ENCODE data around the gene RMND5A.
"Not testable (repeated sequence)": the region's sequence is repeated elsewhere in the genome, so short reads cannot be mapped to it uniquely, and the experiment has no call there.

The RMND5A gene

DNA sequence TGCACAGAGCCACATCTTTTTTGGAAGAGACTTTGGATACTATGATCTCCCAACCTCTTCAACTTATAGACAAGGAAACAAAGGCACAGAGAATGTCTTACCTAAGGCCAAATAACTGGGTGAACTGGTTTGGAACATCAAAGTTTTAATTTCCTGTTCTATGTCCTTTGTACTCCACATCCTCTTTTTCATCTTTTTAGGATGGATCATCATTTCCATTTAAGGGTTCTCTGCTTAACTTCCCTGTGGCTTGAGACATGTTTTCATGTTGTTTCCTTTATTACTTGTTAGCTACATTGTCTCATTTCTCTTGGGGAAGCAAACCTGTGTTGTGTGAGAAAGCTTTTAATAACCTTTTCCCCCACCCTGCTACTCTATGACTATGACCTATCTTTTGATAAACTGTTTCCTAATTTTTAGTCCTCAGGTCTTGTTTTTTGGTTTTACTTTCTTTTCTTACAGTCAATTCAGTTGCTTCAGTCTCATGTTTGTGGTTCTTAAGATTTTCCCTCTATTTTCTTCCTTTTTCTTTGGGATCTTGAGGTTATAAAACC lies 22.5 kb upstream of the RMND5A start:
- TF ChIP-seq, protein P1, sequence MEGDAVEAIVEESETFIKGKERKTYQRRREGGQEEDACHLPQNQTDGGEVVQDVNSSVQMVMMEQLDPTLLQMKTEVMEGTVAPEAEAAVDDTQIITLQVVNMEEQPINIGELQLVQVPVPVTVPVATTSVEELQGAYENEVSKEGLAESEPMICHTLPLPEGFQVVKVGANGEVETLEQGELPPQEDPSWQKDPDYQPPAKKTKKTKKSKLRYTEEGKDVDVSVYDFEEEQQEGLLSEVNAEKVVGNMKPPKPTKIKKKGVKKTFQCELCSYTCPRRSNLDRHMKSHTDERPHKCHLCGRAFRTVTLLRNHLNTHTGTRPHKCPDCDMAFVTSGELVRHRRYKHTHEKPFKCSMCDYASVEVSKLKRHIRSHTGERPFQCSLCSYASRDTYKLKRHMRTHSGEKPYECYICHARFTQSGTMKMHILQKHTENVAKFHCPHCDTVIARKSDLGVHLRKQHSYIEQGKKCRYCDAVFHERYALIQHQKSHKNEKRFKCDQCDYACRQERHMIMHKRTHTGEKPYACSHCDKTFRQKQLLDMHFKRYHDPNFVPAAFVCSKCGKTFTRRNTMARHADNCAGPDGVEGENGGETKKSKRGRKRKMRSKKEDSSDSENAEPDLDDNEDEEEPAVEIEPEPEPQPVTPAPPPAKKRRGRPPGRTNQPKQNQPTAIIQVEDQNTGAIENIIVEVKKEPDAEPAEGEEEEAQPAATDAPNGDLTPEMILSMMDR (IDR thresholded peaks at IDR 0.05): no peak
- no peak for TF ChIP-seq ZFX (IDR thresholded peaks at IDR 0.05; ENCODE audit: borderline replicate concordance)
- H3K27ac ChIP-seq: no peak overlapping the region

DNA sequence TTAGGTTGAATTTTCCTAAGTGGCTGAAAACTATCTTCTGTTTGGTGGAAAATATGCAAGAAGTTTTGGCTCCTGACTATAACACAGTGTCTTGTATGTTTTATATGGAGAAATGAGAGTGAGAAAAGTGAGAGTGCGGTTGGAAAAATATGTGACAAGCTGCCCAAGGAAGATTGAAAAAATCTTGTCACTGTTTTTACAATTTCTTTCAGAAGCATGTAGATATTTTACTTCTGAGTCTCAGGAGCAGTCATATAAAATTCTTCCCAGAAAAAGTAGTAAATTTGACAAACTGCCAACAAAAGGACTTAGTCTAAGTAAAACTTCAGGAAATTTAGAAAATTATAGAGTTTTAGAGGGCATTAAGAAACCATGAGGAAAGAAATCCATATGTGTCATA lies 19.4 kb upstream of the RMND5A start:
- H3K27ac ChIP-seq: no peak overlapping the region
- TF ChIP-seq, protein P1 (IDR thresholded peaks at IDR 0.05): no peak
- TF ChIP-seq ZFX (IDR thresholded peaks at IDR 0.05; ENCODE audit: borderline replicate concordance): no peak

DNA sequence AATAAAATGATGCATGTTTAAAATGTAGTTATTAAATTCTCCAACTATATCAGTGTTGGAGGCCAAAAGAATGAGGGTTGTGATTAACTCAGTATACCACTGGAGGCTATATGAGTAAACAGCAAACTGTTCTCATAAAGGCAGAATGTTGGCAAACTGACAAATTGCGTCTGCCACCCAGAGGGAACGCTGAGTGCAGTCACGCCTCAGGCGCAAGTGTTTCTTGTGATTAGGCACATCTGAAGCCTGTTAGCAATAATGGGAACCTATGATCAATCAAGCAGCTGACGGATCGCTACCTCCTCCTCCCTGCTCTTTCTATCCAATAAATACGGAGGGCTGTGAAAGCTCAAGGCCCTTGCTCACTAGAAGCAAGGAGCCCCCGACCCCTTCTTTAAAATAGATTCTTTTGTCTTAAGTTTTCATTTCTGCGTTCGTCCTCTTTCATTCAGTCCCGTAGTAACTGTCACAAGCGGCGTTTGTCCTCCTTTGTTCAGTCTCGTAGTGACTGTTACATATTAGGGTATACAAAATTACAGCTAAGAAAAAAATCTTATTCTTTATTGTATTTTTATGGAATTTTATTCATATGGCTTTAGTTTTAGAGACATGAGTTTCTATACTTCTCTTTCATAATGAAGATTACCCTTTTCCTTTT lies 16.3 kb upstream of the RMND5A start:
- TF ChIP-seq ZFX (IDR thresholded peaks at IDR 0.05; ENCODE audit: borderline replicate concordance): no peak
- TF ChIP-seq, protein P1 (IDR thresholded peaks at IDR 0.05): peak; percentile 43
- peak overlapping the region; percentile 74 for H3K27ac ChIP-seq

DNA sequence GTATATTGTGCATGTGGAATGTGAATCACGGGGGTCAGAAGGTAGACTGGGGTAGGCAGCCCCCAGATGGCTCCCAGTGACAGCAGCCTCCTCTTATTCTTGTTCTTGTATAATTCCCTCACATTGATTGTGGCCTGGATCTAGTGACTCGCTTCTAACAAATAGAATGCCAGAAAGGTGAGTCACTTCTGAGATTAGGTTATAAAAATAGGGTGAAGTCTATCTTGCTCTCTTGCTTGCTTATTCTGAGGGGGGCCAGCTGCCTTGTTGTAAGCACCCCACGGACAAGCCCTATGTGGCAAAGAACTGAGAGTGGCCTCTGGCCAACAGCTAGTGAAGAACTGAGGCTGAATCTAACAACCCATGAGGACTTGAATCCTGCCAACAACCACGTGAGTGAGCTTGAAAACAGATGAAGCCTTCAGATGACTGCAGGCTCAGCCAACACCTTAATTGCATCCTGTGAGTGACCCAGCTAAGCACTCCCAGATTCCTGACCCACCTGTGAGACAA lies 15.6 kb upstream of the RMND5A start:
- peak overlapping the region; percentile 74 for H3K27ac ChIP-seq
- no peak for TF ChIP-seq ZFX (IDR thresholded peaks at IDR 0.05; ENCODE audit: borderline replicate concordance)
- TF ChIP-seq, protein P1 (IDR thresholded peaks at IDR 0.05): no peak

DNA sequence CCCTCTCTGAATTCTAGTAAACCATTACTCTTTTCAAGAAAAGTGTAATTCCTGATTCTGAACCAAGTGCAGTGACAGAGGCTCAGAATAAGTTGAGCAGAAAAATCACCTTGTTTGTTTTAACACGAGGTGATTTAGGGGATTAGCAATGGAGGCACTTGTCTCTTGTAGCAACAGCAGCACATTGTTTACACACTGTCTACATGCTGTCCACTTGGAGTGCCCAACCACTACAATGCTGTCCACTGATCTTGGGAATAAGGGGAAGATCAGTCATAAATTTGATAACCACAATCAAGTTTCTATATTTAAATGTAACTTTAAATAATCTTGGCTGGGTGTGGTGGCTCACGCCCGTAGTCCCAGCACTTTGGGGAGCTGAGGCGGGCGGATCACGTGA lies 13.9 kb upstream of the RMND5A start:
- peak overlapping the region; percentile 74; the same call in 1 of the 2 replicates for H3K27ac ChIP-seq
- no peak for TF ChIP-seq ZFX (IDR thresholded peaks at IDR 0.05; ENCODE audit: borderline replicate concordance)

DNA sequence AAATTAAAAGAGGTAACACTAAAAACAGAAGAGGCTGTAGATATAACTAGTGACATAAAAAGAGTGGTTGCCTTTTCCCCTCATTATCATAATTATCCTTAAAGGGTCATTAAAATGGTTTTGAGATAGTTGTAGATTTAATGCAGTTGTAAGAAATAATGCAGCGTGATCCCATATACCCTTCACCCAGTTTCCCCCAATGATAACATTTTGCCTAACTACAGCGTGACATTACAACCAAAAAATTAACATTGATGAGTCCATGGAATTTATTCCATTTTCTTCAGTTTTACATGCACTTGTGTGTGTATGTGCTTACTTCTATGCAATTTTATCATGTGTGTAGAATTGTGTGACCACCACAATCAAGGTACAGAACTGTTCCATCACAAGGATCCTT lies 13.2 kb upstream of the RMND5A start:
- no peak for TF ChIP-seq ZFX (IDR thresholded peaks at IDR 0.05; ENCODE audit: borderline replicate concordance)
- TF ChIP-seq, protein P1 (IDR thresholded peaks at IDR 0.05): no peak
- no peak overlapping the region for H3K27ac ChIP-seq

DNA sequence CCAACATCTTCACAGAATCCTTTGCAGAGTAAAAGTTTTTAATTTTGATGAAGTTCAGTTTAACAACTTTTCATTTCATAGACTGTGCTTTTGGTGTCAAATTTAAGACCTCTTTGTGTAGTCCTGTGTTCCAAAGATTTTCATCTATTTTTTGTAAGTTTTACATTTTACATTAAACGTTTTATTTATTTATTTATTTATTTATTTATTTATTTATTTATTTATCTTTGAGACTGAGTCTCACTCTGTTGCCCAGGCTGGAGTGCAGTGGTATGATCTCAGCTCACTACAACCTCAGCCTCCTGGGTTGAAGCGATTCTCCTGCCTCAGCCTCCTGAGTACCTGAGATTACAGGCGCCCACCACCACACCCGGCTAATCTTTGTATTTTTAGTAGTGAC lies 12.0 kb upstream of the RMND5A start:
- H3K27ac ChIP-seq: not testable (repeated sequence)

DNA sequence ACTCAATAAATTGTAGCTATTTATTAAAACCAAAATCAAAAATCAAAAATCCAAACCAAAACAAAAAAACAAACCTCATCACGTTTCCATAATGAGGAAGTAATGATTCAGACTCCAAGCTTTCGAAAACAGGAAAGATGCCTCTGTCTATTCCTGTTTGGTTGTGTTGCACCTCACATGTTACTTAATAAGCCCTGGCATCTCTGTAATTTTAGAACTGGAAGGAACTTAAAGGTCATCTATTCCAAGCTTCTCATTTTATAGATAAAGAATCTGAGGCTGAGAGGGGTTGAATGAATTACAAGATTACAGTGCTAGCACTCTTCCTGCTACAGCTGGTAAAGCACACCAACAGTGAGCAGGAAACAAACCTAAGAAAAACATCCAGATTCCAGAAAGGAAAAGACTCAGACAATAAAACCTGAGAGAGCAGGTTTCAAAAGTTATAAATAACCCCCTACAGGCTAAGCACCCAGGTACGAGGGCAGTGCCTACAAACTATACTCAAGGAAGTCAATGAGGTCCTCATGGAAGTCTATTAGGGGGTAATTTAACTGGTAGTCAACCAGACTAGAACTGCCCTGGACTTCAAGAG lies 5.4 kb upstream of the RMND5A start:
- H3K27ac ChIP-seq: not testable (repeated sequence)

DNA sequence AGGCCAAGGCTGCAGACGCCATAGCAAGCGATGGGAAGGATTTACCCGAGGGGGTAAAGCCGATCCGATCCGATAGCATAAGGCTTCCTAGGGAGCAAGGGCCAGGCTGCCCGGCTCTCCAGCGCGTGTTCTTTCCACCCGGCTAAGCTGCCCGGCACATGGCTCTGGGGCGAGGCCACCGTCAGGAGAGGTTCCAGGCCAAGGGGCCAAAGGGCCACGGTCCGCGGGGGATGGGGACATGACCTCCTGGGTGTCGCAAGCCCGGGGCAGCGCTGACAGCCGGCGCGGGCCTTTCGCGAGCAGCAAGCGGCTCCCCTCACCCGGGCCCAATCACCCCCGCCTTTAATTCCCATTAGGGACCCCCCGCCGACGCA lies 841 bp upstream of the RMND5A start:
- not testable (repeated sequence) for H3K27ac ChIP-seq

DNA sequence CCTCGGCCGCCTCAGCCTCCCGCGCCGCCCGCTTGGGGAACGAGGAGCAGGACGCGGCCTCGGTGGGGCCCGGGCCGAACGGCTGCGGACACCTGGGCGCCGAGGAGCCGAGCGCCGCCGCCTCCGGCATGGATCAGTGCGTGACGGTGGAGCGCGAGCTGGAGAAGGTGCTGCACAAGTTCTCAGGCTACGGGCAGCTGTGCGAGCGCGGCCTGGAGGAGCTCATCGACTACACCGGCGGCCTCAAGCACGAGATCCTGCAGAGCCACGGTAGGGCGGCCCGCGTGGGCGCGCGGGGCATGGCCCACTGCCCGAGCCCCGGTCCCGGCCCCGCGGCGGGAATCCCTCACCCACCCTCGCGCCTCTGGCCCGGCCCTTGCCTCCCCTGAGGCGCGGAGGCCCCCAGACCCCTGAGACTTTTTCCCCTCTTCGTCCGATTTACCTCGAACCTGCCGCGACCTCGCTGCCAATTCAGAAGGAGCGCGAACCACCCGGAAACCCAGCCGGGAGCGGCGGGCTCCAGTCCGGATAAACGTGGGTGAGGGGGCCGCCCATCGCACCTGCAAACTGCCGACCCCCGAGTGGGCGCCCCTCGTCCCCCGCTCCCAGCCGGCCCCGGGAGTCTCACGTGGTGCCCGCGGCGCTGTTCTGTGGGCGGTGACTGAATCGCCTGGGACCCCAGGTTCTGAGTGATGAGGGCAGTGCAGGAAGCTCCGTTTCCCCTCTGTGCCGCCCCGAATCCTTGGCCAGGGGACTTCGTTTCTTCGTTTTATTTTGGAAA lies 639 bp downstream of the RMND5A start:
- H3K27ac ChIP-seq: peak overlapping the region; percentile 56

DNA sequence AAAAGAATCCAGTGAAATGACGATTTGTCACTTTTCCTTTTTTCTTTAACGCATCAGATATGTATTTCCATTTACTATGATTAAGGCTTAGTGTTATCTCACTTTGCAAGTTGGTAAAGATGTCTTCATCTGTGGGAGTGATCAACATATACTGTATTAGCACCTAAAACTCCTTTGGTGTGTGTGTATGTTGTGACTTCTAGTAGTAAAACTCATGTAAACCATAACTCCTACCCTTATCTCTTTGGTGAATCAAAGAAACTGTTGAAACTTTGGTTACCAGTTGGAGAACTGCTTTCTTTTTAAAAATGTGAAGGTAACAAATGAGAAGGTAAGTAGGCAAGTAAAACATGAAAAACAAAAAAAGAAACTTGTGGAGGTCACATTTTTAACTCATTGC lies 5.6 kb downstream of the RMND5A start:
- H3K27ac ChIP-seq: not testable (repeated sequence)

DNA sequence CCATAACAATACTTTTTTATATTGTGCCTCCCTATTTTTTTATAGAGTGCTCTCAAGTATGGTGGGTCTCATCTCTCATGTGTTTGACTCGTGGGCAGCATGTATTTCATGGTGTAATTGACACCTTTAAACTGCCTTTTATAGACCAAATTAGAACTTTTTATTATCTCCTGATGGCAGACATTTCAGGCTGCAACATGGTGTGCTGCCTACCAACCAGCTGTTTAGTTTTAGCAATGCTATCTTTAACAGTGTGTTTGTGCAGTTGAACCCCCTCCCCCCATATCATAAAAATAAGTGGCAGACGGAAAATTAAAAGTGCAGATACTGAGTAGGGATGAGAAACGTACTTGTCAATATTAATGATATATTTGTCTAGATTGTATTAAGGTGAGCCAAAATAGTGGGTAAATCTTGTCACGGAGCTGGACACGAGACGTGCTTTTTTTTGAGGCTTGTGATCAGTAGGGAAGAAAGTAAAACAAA lies 12.0 kb downstream of the RMND5A start:
- not testable (repeated sequence) for H3K27ac ChIP-seq

DNA sequence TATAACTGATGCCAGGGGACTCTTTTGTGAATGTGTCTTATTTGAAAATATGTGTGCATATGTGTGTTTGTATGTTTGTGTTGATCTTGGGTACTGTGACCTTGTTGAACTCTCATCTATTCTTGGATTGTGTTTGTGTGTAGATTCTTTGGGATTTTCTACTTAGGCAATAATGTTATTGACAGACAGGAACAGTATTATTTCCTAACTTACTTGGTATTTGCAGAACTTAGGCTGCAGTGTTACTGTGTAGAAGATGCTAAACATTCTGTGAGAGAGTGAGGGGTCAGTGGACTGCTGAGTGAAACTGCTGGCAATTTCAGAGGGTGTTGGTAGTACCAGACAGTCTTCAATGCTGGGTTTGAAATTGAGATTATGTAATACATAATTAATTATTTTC lies 12.7 kb downstream of the RMND5A start:
- H3K27ac ChIP-seq: not testable (repeated sequence)
